KG1 (cell line): ENCODE results near the gene RAVER2.
"Not testable (repeated sequence)": the region's sequence is repeated elsewhere in the genome, so short reads cannot be mapped to it uniquely, and the experiment has no call there.

ENCODE experiments used
- DNase-seq: peaks from one replicate; lab custom pipeline; 2025; lab: John Stamatoyannopoulos, UW

RAVER2 gene

GRCh38 chr1:64748222-64748621 lies 3.3 kb downstream of the RAVER2 start:
- DNase-seq, result no peak

- DNase-seq, result no peak
Observed at GRCh38 chr1:64748706-64749105, 3.8 kb downstream of the RAVER2 start.

- no peak for DNase-seq
Observed at GRCh38 chr1:64750092-64750491, 5.2 kb downstream of the RAVER2 start.

GRCh38 chr1:64750875-64751274 lies 6.0 kb downstream of the RAVER2 start:
- no peak for DNase-seq

- DNase-seq, result no peak
Observed at GRCh38 chr1:64754173-64754572, 9.3 kb downstream of the RAVER2 start.

DNA sequence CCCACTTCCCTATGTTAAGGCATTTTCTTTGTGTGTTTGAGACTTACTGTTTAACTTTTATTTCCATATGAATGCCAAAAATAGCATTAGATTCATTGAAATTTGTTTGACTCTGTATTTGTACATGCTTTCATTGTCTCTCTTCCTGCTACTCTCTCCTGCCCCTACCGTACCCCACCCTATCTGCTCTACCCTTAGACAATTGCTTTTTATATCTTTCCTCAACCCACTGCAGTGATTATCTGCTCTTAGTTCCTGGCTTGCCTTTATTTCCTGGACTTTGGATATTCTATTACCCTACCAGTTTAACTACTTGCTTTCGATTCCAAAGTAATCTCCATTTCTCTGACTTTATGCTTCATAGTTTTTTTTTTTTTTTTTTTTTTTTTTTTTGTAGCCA lies 10.5 kb downstream of the RAVER2 start:
- DNase-seq, result no peak

GRCh38 chr1:64756770-64757169 lies 11.9 kb downstream of the RAVER2 start:
- no peak for DNase-seq

DNA sequence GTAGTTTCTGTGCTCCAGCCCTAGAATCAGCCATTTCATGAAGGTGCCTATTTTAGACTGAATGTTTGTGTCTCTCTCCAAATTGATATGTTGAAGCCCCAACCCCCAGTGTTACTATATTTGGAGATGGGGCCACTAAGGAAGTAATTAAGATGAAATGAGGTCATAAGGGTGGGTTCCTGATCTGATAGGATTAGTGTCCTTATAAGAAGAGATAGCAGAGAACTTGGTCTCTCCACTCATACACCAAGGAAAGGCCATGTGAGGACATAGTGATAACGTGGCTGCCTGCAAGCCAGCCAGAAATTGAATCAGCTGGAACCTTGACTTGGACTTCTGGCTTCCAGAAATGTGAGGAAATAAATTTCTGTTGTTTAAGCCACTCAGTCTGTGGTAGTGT lies 12.3 kb downstream of the RAVER2 start:
- DNase-seq, result no peak

GRCh38 chr1:64758233-64758632 lies 13.4 kb downstream of the RAVER2 start:
- DNase-seq, result no peak

DNA sequence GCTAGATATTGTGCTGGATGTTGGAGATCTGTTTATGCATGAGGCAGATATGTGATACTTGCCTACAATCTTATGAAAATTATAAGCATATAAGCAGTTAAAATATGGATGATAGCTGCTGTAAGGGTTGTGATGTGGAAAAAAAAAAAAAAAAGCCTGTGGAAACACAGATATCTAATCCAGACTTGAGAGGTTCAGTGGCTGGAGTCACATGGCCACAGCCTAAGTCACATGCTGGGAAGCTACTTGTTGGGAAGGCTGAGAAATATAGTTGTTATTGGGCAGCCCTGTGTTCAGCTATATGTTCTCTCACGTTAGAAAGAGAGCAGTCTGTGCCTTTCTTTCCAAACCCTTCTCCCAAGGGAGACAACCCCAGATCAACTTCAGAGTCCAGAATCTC lies 15.1 kb downstream of the RAVER2 start:
- no peak for DNase-seq

DNA sequence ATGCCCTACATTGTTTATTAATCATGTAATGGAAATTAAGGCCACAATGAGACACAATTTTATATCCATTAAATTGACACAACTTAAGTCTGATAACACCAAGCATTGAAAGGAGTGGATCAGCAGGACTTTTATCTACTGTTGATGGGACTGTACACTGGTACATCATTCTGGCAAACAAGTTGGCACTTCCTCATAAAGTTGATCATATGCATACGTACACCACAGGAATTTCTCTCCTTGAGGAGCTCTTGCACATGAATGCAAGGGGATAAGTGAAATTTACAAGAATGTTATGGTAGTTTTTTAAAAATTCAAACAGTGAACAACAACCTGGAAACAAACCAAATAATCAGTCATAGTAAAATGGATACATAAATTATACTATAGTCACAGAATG lies 20.1 kb downstream of the RAVER2 start:
- no peak for DNase-seq

GRCh38 chr1:64765826-64766225 lies 21.0 kb downstream of the RAVER2 start:
- no peak for DNase-seq

- DNase-seq, result no peak
Observed at GRCh38 chr1:64766429-64766828, 21.6 kb downstream of the RAVER2 start.

DNA sequence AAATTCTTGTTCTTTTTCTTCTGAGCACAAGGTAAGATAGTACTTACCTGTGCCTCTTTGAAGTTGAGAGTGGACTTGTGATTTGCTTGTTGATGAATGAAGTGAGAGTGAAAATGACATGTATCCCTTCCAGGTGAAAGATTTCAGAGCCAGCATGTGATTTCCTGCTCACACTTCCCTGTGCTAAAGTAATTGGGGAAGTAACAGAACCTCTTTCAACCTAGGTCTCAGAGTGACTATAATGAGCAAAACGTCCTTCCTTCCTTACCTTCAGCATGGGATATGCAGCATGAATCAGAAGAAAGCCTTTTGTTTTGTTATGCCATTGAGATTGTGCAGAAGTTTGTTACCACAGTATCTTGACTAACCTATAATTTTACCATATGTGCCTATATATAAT lies 24.6 kb downstream of the RAVER2 start:
- DNase-seq, result no peak

GRCh38 chr1:64769971-64770370 lies 25.1 kb downstream of the RAVER2 start:
- no peak for DNase-seq

DNA sequence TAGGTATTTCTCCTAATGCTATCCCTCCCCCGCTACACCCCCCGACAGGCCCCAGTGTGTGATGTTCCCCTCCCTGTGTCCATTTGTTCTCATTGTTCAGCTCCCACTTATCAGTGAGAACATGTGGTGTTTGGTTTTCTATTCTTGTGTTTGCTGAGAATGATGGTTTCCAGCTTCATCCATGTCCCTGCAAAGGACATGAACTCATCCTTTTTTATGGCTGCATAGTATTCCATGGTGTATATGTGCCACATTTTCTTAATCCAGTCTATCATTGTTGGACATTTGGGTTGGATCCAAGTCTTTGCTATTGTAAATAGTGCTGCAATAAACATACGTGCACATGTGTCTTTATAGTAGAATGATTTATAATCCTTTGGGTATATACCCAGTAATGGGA lies 28.4 kb downstream of the RAVER2 start:
- not testable (repeated sequence) for DNase-seq

- DNase-seq, result no peak
Observed at GRCh38 chr1:64775113-64775512, 30.2 kb downstream of the RAVER2 start.

DNA sequence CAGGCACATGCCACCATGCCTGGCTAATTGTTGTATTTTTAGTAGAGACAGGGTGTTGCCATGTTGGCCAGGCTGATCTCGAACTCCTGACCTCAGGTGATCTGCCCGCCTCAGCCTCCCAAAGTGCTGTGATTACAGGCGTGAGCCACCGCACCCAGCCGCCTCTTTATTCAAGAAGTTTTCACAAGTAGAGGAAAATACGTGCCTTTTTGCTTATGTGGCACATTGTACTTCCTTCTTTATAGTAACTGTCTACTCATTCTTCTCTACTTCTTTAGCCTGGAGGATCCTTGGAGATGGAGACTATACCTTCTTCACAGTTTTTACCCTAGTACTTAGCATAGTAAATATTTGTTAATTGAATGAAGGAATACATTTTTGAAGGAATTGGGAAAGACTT lies 37.2 kb downstream of the RAVER2 start:
- not testable (repeated sequence) for DNase-seq

- not testable (repeated sequence) for DNase-seq
Observed at GRCh38 chr1:64782848-64783247, 38.0 kb downstream of the RAVER2 start.

- no peak for DNase-seq
Observed at GRCh38 chr1:64790832-64791487, 46.1 kb downstream of the RAVER2 start.

DNA sequence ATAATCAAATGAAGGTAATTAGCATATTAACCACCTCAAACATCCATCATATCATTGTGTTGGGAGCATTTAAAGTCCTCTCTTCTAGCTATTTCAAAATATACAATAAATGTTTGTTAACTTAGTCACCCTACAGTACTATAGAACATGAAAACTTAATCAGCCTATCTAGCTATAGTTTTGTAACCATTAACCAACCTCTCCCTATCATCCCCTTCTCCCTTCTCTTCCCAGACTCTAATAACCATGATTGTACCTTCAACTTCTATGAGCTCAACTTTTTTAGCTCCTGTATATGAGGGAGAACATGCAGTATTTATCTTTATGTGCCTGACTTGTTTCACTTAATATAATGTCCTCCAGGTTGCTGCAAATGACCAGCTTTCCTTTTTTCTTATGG lies 54.0 kb downstream of the RAVER2 start:
- no peak for DNase-seq

- no peak for DNase-seq
Observed at GRCh38 chr1:64801851-64802523, 57.1 kb downstream of the RAVER2 start.

- DNase-seq, result no peak
Observed at GRCh38 chr1:64809309-64809708, 64.4 kb downstream of the RAVER2 start.

- no peak for DNase-seq
Observed at GRCh38 chr1:64810001-64810400, 65.1 kb downstream of the RAVER2 start.
